ENCODE measurements around the gene TTYH3.

The TTYH3 gene

GRCh38 chr7:2688409-2689342, 56.9 kb downstream of the TTYH3 start:
- peaks cover 22% of the 10 kb centered on the region for H3K27me3 ChIP-seq (ENCODE audit: insufficient read depth, low read length)
- peak overlapping the region; percentile 52 for H3K14ac ChIP-seq (ENCODE audit: low read length)
- H3K4ac ChIP-seq (ENCODE audit: low read depth, low read length): no peak overlapping the region
- H4K91ac ChIP-seq (ENCODE audit: low read depth, low read length): peak overlapping the region; percentile 46
- H4K8ac ChIP-seq (ENCODE audit: low read depth, low read length): peak overlapping the region; percentile 32
- peak overlapping the region; percentile 42 for H2BK12ac ChIP-seq (ENCODE audit: low read length)
- H3K23ac ChIP-seq (ENCODE audit: low read length): no peak overlapping the region
- H3K4me1 ChIP-seq (ENCODE audit: control insufficient read depth in 1 of 2, insufficient read depth in 2 of 2, low read length in 2 of 2): peaks cover 21 to 22% of the 10 kb centered on the region in 2 experiments
- H3K36me3 ChIP-seq (ENCODE audit: control insufficient read depth in 1 of 2, insufficient read depth in 2 of 2, low read length in 2 of 2): no peaks in the 10 kb centered on the region
- peak overlapping the region; percentile 36 for H2BK120ac ChIP-seq (ENCODE audit: insufficient read depth, low read length, poor library complexity)
- H4K12ac ChIP-seq (ENCODE audit: low read depth, low read length): no peak overlapping the region
- peak; percentile 61 to 65 for DNase-seq
- peak overlapping the region; percentile 62 for H3K4me2 ChIP-seq (ENCODE audit: low read length)
- no peak overlapping the region for H2BK5ac ChIP-seq (ENCODE audit: low read depth, low read length, poor library complexity)
- H3K9me3 ChIP-seq (ENCODE audit: insufficient read depth, low read depth, low read length): no peaks in the 10 kb centered on the region
- H2AFZ ChIP-seq (ENCODE audit: insufficient read depth, low read length, poor library complexity): peak overlapping the region; percentile 47
- H3K9ac ChIP-seq (ENCODE audit: low read length): no peak overlapping the region
- H3K27ac ChIP-seq (ENCODE audit: low read depth, low read length): no peak overlapping the region
- H3K18ac ChIP-seq (ENCODE audit: low read length): peak overlapping the region; percentile 39
- peak overlapping the region; percentile 37 for H3K4me3 ChIP-seq (ENCODE audit: low read depth, low read length)
- peaks cover 3% of the 10 kb centered on the region for H3K79me1 ChIP-seq (ENCODE audit: low read length)
- WGBS (ENCODE audit: extremely low coverage, insufficient coverage, insufficient read length): no CpG with 5 or more reads among the region's 62 CpGs
- peaks cover 3% of the 10 kb centered on the region for H3K79me2 ChIP-seq (ENCODE audit: control insufficient read depth, insufficient read depth, low read length, poor library complexity)
- H2AK5ac ChIP-seq (ENCODE audit: low read length): no peak overlapping the region

DNA sequence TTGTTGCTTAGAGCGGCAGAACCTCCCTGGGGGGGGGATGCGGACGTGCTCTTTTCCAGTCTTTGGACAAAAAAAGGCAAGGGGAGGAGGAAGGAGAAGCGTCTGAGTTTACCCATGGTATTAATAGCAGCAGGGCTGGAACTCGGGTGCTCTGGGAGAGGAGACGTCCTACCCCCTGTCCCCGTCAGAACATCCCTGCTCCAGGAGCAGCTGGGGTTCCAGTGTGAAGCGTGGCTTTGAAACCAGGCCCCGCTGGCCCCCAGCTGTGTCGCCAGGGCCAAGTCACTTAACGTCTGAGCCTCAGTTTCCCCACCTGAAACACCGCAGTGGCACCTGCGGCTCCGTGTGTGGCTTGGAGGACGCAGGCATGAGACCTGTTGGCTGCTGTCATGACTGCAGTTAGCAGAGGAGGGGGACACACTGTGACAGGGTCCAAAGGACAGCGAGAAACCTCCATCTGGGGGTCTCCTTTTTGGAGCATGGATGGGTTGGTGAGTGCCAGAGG, 57.6 kb downstream of the TTYH3 start:
- Histone ChIP-seq H3K4ac (ENCODE audit: low read depth, low read length) (no peak overlapping the region), H2BK120ac (ENCODE audit: insufficient read depth, low read length, poor library complexity) (no peak overlapping the region), H2AFZ (ENCODE audit: insufficient read depth, low read length, poor library complexity) (no peak overlapping the region), H3K36me3 (ENCODE audit: control insufficient read depth in 1 of 2, insufficient read depth in 2 of 2, low read length in 2 of 2) (no peaks in the 10 kb centered on the region), H3K23ac (ENCODE audit: low read length) (no peak overlapping the region), H3K79me1 (ENCODE audit: low read length) (peaks cover 3% of the 10 kb centered on the region), H3K4me3 (ENCODE audit: low read depth, low read length) (no peak overlapping the region), H3K4me1 (ENCODE audit: control insufficient read depth in 1 of 2, insufficient read depth in 2 of 2, low read length in 2 of 2) (peaks cover 21 to 22% of the 10 kb centered on the region in 2 experiments), H3K79me2 (ENCODE audit: control insufficient read depth, insufficient read depth, low read length, poor library complexity) (peaks cover 3% of the 10 kb centered on the region), H4K8ac (ENCODE audit: low read depth, low read length) (no peak overlapping the region), H3K4me2 (ENCODE audit: low read length) (no peak overlapping the region), H3K14ac (ENCODE audit: low read length) (no peak overlapping the region), H3K9me3 (ENCODE audit: insufficient read depth, low read depth, low read length) (no peaks in the 10 kb centered on the region), H3K27me3 (ENCODE audit: insufficient read depth, low read length) (peaks cover 22% of the 10 kb centered on the region), H2BK5ac (ENCODE audit: low read depth, low read length, poor library complexity) (peak overlapping the region; percentile 8), H3K18ac (ENCODE audit: low read length) (peak overlapping the region; percentile 4), H3K27ac (ENCODE audit: low read depth, low read length) (no peak overlapping the region), H2AK5ac (ENCODE audit: low read length) (peak overlapping the region; percentile 36), H3K9ac (ENCODE audit: low read length) (no peak overlapping the region), H4K12ac (ENCODE audit: low read depth, low read length) (no peak overlapping the region), H4K91ac (ENCODE audit: low read depth, low read length) (peak overlapping the region; percentile 10), H2BK12ac (ENCODE audit: low read length) (peak overlapping the region; percentile 51)
- DNase-seq: no peak
- no CpG with 5 or more reads among the region's 16 CpGs for WGBS (ENCODE audit: extremely low coverage, insufficient coverage, insufficient read length)

GRCh38 chr7:2689951-2690705, 58.3 kb downstream of the TTYH3 start:
- H3K14ac ChIP-seq (ENCODE audit: low read length): peak overlapping the region; percentile 26

DNA sequence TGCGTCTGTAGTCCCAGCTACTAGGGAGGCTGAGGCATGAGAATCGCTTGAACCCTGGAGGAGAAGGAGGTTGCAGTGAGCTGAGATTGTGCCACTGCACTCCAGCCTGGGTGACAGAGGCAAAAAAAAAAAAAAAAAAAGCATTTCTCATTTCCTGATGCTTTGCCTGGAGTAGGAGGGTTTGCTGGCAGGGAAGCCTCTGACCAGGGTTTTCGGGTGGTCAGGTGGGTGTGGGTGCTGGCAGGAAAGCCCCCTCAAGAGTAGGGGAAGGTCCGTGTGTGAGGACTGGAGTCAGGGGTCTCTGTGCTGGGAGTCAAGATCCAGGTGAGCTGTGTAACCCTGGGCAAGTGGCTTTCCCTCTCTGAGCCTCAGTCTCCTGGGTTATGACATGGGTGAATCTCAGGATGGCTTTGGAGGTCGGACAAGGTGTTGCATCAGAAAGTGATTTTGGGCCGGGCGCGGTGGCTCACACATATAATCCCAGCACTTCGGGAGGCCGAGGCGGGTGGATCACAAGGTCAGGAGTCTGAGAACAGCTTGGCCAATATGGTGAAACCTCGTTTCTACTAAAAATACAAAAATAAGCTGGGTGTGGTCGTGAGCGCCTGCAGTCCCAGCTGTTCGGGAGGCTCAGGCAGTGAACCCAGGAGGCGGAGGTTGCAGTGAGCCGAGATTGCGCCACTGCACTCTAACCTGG, 59.4 kb downstream of the TTYH3 start:
- H3K79me2 ChIP-seq (ENCODE audit: control insufficient read depth, insufficient read depth, low read length, poor library complexity): peaks cover 3% of the 10 kb centered on the region
- peaks cover 22% of the 10 kb centered on the region for H3K27me3 ChIP-seq (ENCODE audit: insufficient read depth, low read length)
- H2BK120ac ChIP-seq (ENCODE audit: insufficient read depth, low read length, poor library complexity): peak overlapping the region; percentile 55
- H3K79me1 ChIP-seq (ENCODE audit: low read length): peaks cover 3% of the 10 kb centered on the region
- peak overlapping the region; percentile 53 for H2AK5ac ChIP-seq (ENCODE audit: low read length)
- H3K27ac ChIP-seq (ENCODE audit: low read depth, low read length): no peak overlapping the region
- no peak overlapping the region for H3K4ac ChIP-seq (ENCODE audit: low read depth, low read length)
- WGBS (ENCODE audit: extremely low coverage, insufficient coverage, insufficient read length): no CpG with 5 or more reads among the region's 18 CpGs
- H2BK5ac ChIP-seq (ENCODE audit: low read depth, low read length, poor library complexity): no peak overlapping the region
- H3K18ac ChIP-seq (ENCODE audit: low read length): no peak overlapping the region
- H3K9me3 ChIP-seq (ENCODE audit: insufficient read depth, low read depth, low read length): no peaks in the 10 kb centered on the region
- DNase-seq: peak in 1 of 2 donors; percentile 31
- no peak overlapping the region for H4K12ac ChIP-seq (ENCODE audit: low read depth, low read length)
- no peak overlapping the region for H3K9ac ChIP-seq (ENCODE audit: low read length)
- peaks cover 21 to 22% of the 10 kb centered on the region in 2 experiments for H3K4me1 ChIP-seq (ENCODE audit: control insufficient read depth in 1 of 2, insufficient read depth in 2 of 2, low read length in 2 of 2)
- H3K36me3 ChIP-seq (ENCODE audit: control insufficient read depth in 1 of 2, insufficient read depth in 2 of 2, low read length in 2 of 2): no peaks in the 10 kb centered on the region
- H3K14ac ChIP-seq (ENCODE audit: low read length): no peak overlapping the region
- H3K4me3 ChIP-seq (ENCODE audit: low read depth, low read length): no peak overlapping the region
- peak overlapping the region; percentile 51 for H4K91ac ChIP-seq (ENCODE audit: low read depth, low read length)
- H4K8ac ChIP-seq (ENCODE audit: low read depth, low read length): no peak overlapping the region
- H3K23ac ChIP-seq (ENCODE audit: low read length): no peak overlapping the region
- no peak overlapping the region for H2AFZ ChIP-seq (ENCODE audit: insufficient read depth, low read length, poor library complexity)
- no peak overlapping the region for H3K4me2 ChIP-seq (ENCODE audit: low read length)
- peak overlapping the region; percentile 79 for H2BK12ac ChIP-seq (ENCODE audit: low read length)

More at GRCh38 chr7:2689951-2690705, 58.3 kb downstream of the TTYH3 start:
- H3K36me3 ChIP-seq (ENCODE audit: control insufficient read depth in 1 of 2, insufficient read depth in 2 of 2, low read length in 2 of 2): no peaks in the 10 kb centered on the region
- H3K27ac ChIP-seq (ENCODE audit: low read depth, low read length): no peak overlapping the region
- no peak overlapping the region for H2AFZ ChIP-seq (ENCODE audit: insufficient read depth, low read length, poor library complexity)
- peaks cover 3% of the 10 kb centered on the region for H3K79me1 ChIP-seq (ENCODE audit: low read length)
- H2AK5ac ChIP-seq (ENCODE audit: low read length): peak overlapping the region; percentile 6
- no peak overlapping the region for H3K4me3 ChIP-seq (ENCODE audit: low read depth, low read length)
- peaks cover 21 to 22% of the 10 kb centered on the region in 2 experiments for H3K4me1 ChIP-seq (ENCODE audit: control insufficient read depth in 1 of 2, insufficient read depth in 2 of 2, low read length in 2 of 2)
- WGBS (ENCODE audit: extremely low coverage, insufficient coverage, insufficient read length): no CpG with 5 or more reads among the region's 23 CpGs
- H2BK5ac ChIP-seq (ENCODE audit: low read depth, low read length, poor library complexity): no peak overlapping the region
- no peak overlapping the region for H4K8ac ChIP-seq (ENCODE audit: low read depth, low read length)
- no peak overlapping the region for H3K9ac ChIP-seq (ENCODE audit: low read length)
- H3K9me3 ChIP-seq (ENCODE audit: insufficient read depth, low read depth, low read length): no peaks in the 10 kb centered on the region
- no peak overlapping the region for H4K12ac ChIP-seq (ENCODE audit: low read depth, low read length)
- peak; percentile 91 to 92 for DNase-seq
- H2BK12ac ChIP-seq (ENCODE audit: low read length): peak overlapping the region; percentile 51
- peaks cover 22% of the 10 kb centered on the region for H3K27me3 ChIP-seq (ENCODE audit: insufficient read depth, low read length)
- peaks cover 3% of the 10 kb centered on the region for H3K79me2 ChIP-seq (ENCODE audit: control insufficient read depth, insufficient read depth, low read length, poor library complexity)
- H3K23ac ChIP-seq (ENCODE audit: low read length): no peak overlapping the region
- H3K18ac ChIP-seq (ENCODE audit: low read length): peak overlapping the region; percentile 8
- peak overlapping the region; percentile 10 for H4K91ac ChIP-seq (ENCODE audit: low read depth, low read length)
- H3K4me2 ChIP-seq (ENCODE audit: low read length): no peak overlapping the region
- H3K4ac ChIP-seq (ENCODE audit: low read depth, low read length): no peak overlapping the region
- no peak overlapping the region for H2BK120ac ChIP-seq (ENCODE audit: insufficient read depth, low read length, poor library complexity)
